CD4-positive, alpha-beta T cell treated with Interleukin-4 for 1 hour (primary cell): Measurements from ENCODE around the gene ACOX3.

Experiments used
- DNase-seq, 2 donors: peaks; one replicate each; pipeline ENCODE4 v3.0.0-alpha.2; 2020 to 2022

ACOX3 gene

DNA sequence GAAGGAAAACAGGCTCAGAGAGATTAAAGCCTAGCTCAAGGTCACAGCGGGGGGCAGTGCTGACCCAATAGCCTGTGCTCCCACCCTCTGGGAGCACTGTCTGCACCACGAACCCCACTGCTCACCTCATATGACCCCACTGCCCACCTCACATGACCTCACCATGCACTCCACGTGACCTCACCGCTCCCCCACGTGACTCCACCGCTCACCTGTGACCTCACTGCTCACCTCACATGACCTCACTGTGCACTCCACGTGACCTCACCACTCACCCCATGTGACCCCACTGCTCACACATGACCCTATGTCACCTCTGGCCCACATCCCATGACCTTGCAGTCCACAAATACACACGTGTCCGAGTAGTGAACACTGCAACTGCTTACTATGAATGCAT, 55.4 kb downstream of the ACOX3 start:
- DNase-seq = no peak

DNA sequence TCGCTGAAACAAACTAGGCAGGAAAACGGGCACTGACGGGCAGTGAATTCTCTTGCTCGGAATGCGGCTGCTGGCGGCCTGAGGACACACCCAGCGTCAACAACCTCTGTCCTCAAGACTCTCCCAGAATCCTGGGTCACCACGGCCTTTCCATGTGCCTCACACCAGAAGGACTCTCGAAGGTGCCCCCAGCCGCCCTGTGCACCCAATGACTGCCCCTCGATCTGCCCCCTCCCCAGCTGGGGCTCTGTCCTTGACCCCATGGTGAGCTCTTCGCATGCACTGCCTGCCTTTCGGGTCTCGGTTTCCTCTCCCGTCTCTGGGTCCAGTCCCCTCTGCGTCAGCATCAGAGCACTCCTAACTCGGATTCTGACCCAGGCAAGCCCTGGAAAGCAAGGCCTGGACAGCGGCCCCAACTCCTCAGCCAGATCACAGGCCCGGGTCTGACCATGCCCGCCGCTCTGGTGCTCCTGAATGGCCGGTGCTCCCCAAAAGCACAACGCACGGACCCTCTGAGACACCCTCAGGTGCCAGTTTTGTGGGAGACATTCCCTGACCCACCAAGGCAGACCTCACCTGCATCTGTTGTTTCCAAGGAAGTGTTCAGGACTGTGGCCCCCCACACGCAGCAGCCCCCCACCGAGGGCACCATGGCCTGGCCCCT, 56.0 kb downstream of the ACOX3 start:
- DNase-seq = no peak

GRCh38 chr4:8383451-8384160, 56.9 kb downstream of the ACOX3 start:
- DNase-seq = no peak

GRCh38 chr4:8383016-8383415, 57.5 kb downstream of the ACOX3 start:
- no peak for DNase-seq

DNA sequence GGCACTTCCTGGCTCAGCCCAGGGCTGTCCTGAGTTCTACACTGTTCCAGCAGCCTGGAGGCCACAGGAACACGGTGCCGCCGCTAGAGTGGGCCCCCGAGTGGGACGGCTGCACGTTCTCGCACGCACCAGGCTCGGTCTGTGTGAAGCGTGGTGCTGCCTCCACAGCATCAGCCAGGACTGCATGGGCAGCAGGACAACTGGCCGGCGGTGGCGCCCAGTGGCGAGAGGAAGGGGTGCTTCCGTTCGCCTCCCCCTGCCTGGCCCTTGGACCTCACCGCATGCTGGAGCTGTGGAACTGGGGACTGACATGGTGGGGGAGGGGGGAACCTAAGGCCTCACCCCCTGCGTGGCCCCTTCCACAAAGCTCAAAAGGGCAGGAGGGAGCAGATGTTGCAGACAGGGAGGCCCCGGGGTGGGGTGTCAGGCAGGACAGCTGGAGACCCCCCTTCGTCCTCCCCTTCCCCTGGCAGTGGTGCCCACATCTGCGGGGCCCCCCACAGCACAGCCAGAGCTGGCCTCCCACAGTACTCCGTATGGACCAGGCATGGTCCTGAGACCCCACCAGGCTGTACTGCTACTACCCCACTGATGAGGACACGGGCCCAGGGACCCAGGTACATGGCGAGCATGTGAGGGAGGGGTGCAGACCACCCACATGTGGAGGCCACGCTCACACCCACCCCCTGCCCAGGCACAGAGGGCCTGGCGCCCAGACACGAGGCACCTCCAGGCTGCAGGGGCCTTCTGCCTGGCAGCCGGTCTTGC, 58.5 kb downstream of the ACOX3 start:
- no peak for DNase-seq

GRCh38 chr4:8380511-8381415, 59.8 kb downstream of the ACOX3 start:
- DNase-seq = no peak

GRCh38 chr4:8379771-8380170, 60.8 kb downstream of the ACOX3 start:
- DNase-seq = no peak

DNA sequence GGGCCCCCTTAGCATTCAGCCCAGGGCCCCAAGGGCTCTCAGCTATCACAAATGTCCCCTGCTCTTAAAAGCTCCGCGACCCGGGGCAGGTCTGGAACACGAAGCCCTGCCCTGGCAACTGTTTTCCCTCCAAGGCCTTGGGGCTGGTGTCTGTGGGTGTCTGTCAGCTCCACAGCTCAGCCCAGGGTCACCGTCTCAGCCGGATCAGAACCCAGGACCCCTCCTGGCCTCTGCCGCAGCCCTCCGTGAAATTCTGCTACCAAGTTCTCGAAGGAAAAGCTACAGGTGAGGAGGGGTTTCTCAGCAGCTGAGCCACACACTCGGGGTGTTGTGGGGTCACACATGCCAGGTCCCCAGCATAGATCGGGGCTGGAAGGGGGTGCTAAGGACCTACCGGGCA, 61.2 kb downstream of the ACOX3 start:
- DNase-seq = no peak

GRCh38 chr4:8378776-8379175, 61.7 kb downstream of the ACOX3 start:
- DNase-seq = no peak

- no peak for DNase-seq
These were observed 62.3 kb downstream of the ACOX3 start for GRCh38 chr4:8378101-8378724.

DNA sequence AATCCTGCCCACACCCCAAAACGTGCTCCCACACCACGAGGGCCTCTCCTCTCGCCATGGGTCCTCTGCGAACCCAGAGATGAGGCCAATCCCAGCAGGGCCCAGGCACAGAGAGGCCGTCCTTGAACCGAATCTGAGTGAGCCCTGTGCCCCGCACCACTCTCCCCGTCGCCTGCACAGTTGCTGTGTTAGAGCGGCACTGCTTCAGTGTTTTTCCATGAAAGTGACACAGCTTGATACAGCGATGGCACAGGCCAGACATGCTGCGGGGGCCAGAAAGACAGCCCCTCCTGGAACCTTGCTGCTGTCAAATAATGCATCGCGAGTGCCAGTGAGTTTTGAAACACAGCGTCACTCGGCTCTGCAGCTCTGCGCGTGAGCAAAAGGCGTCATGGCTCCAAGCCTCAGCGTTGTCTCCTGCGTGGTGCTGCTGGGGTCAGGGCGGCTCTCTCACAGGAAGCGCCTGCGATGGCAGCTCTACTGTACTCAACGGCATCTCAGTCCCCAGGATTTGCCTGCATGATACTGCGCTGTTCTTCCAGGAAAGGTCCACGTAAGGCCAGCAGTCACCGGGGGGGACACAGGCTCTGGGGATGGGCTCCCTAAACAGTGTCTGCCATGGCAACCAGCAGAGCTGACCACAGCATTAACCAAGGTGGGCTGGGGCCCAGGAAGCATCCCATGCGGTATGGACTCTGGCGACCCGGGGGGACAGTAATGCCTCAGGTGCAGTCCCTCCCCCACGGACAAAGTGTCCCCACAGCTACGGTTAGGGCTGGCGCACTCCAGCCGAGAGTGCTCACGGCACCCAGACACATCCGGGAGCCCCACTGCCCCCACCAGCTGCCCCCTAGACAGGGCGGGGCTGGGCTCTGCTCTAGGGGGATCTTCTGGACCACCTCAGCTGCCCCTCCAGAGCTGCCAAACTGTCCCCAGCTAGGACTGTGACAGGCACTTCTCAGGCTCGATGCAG, 63.1 kb downstream of the ACOX3 start:
- no peak for DNase-seq

DNA sequence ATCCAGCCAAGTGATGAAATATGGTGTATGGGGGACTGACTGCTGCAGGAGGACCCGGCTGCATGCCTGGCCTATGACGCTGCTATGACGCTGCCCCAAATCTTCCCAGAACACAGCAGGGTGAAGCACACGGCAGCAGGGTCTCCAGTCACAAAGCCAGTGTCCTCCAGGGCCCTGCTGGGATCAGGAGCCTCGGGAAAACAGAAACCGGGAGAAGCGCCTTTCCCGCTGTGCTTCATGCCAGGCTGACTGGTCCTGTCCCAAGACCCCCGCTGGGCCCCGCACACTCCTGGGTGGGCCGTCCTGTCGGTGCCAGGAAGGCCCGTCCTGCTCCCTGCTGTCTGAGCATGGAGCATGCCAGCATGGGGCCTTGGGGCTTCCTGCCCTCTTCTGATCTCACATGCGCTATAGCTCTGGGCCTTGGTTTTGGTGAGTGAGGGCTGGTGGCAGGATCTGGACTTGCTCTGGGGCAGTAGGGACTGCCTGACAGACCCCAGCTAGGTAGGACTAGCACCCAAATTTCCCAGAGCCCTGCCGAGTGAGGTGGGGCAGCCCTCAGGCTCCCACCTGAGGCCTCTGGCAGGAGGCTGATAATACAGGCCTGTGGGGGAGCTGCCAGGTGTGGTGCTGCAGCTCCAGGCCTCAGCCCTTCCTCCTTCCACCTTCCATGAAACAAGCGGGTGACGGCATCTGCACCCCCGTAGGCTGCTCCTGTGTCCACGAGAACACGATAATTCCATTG, 64.0 kb downstream of the ACOX3 start:
- no peak for DNase-seq

GRCh38 chr4:8374851-8375649, 65.5 kb downstream of the ACOX3 start:
- no peak for DNase-seq

- no peak for DNase-seq
These were observed 66.5 kb downstream of the ACOX3 start for GRCh38 chr4:8373973-8374545.

DNA sequence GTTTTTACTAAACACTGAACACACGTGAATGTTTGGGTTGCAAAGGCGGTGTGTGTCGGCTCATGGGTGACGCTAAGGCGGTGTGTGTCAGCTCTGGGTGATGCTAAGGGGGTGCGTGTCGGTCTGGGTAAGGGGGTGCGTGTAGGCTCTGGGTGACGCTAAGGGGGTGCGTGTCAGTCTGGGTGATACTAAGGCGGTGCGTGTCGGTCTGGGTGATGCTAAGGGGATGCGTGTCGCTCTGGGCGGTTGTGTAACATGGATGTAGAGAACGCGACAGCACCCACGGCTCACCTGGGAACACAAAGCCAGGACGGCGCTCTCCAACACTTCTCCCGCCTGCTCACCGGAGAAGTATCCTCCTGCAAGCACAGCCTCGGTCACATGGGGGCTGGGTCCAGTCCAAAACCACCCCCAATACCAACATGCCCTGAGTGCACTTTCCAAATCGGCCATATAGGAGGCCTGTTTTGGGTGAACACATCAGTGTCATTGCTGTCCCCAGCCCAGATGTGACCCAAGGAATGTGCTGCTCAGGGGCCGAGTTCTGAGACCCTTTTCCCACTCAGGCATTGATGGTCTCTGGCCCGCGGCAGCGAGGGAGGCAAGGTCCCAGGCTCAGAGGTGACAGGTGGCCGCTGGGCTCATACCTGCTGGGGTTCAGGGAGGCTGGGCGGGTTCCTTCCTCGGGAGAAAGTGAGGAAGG, 67.1 kb downstream of the ACOX3 start:
- no peak for DNase-seq

DNA sequence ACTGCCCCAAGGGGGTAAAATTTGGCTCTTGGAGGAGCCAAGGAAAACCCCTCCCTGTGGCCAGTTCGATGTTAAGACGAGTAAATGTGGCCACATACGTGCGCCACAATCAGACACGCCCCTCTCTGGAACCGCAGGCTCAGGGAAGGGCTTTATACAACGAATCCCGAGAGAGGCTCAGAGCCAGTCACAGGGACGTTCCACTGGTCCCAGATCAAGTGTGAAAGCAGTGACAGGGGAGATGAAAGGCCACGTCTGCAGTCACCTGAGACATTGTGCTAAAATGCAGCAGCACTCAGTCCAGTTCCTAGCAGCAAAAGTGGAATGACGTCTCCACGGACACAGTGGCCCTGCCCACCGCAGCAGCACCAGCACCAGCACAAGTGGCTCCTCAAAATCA, 68.0 kb downstream of the ACOX3 start:
- no peak for DNase-seq

DNA sequence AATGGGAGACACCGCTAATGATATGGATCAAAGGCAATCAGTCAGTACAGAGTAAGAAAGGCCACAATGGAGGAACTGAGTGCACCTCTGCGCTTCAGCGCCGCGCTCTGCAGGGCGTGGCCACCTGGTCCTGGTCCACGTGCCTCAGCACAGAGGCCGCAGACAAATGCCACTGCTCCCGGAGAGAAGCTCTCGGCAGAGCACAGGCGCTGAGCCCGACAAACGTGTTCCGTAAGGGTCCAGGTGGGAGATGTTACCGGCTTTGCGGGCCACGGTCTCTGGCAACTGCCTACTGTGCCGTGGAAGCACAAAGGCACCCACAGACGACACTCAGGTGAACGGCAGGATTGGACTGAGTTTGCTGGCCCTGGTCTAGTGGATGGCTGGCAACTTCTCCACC, 68.9 kb downstream of the ACOX3 start:
- no peak for DNase-seq

GRCh38 chr4:8370835-8371595, 69.5 kb downstream of the ACOX3 start:
- no peak for DNase-seq
